D721Med (cell line): ENCODE measurements around the gene MTHFD1L.

Experiments
- DNase-seq: peaks from one replicate; pipeline ENCODE4 v3.0.0; 2011; ENCODE audit warnings: low spot score; ENCODE audit not compliant: insufficient read length
- FAIRE-seq: peaks from 2 replicates; lab custom pipeline; 2011; peaks lifted over from hg19 to GRCh38; lab: Jason Lieb, UNC
- CTCF ChIP-seq: IDR thresholded peaks from 2 replicates; pipeline ENCODE4 v1.5.1; 2012; ENCODE audit warnings: mild to moderate bottlenecking, control low read depth; ENCODE audit not compliant: insufficient read depth; ENCODE audit errors: missing control alignments

The MTHFD1L gene

DNA sequence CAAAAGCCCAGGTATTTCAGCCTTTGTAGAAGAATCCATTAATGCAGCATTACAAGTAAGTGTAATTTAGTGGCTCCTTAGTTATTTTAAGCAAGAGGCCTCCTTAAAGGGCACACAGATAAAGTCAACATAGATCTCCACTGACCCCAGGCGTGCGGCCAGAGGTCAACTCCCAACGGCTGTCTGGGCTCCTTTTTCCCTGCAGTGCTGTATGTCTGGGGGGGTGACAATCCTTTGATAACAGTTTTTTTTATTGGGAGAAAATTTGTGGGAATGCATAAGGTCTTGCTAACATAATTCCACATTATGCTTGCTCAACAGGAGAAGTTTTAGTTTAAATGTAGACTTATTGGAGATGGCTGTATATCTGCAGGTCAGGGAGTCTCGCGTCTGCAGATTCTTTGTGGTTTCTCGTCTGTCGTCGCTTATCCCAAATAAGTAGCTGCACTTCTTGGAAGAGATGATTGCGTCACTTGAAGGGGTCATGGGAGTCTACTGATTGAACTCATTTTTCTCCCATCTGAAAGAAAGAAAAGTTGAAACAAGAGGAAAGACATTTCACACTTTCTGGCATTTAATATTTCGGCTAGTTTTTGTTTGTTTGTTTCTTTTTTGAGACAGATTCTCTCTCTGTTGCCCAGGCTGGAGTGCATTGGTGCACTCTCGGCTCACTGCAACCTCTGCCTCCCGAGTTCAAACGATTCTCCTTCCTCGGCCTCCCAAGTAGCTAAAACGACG, 222.5 kb downstream of the MTHFD1L start:
- no peak for TF ChIP-seq CTCF
- FAIRE-seq (no peak), DNase-seq (no peak)

DNA sequence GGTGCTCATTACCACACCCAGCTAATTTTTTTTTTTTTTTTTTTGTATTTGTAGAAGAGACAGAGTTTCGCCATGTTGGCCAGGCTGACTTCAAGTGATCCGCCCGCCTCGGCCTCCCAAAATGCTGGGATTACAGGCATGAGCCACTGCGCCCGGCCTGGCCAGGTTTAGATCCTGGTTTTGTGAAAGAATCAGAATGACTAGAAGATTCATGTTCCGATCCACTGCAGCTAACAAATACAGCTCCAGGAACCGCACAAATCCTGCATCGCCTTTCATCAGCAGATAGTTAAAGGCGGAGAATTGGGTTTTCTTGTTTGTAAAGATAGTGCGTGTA, 223.1 kb downstream of the MTHFD1L start:
- FAIRE-seq, result no peak
- no peak for DNase-seq
- no peak for TF ChIP-seq CTCF

- no peak for TF ChIP-seq CTCF
- FAIRE-seq (no peak), DNase-seq (no peak)
Observed at GRCh38 chr6:151088963-151089362, 223.5 kb downstream of the MTHFD1L start.

GRCh38 chr6:151089978-151090377, 224.5 kb downstream of the MTHFD1L start:
- TF ChIP-seq CTCF, result no peak
- no peak for FAIRE-seq
- DNase-seq, result no peak

- no peak for TF ChIP-seq CTCF
- no peak for DNase-seq
- FAIRE-seq, result no peak
Observed at GRCh38 chr6:151091571-151091970, 226.1 kb downstream of the MTHFD1L start.

DNA sequence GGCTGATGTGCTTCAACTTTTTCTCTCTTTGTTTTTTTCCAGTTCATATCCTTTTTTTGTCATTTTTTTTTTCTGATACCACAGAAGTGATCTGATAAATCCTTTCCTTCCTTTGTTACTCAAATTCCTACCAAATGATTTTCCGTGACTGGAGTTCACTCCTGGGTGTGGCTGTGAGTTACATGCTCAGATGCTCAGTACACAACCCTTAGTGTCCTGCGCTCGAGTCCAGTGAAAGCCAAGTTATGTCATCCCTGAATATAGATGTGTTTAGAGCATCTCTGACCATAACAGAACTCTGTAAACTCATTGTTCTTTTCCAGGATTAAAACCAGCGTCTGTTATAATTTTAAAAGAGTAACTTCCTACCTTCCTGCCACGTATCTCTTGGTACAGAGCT, 227.1 kb downstream of the MTHFD1L start:
- DNase-seq (no peak), FAIRE-seq (no peak)
- no peak for TF ChIP-seq CTCF

DNA sequence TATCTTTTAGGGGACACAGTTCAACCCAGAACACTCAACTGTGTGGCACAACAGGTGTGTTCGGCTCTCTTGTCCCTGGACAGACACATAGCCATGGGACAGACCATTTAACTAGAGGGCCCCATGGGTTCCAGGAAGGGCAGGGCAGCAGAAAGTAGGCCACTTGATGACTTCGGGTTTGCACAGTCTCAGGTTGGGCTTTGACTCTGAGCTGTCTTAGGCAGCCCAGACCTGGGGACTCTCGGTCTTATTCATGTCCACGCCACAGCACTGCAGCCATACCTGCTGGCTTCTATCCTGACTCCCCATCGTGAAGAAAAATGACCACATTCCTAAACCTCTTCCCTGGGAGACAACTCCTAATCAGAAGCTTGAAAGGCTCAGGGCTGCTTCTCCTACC, 228.2 kb downstream of the MTHFD1L start:
- no peak for FAIRE-seq
- DNase-seq, result no peak
- TF ChIP-seq CTCF, result no peak
